CD4-positive, alpha-beta T cell treated with Interleukin-17A for 4 hours (primary cell): ENCODE results near the gene FAM168A.
A peak's percentile ranks its signal among the peaks of the same experiment; 100 is the strongest.

Experiments
- DNase-seq: peaks from one replicate; pipeline ENCODE4 v3.0.0-alpha.2; 2020; ENCODE audit warnings: mixed read lengths

Gene FAM168A

DNA sequence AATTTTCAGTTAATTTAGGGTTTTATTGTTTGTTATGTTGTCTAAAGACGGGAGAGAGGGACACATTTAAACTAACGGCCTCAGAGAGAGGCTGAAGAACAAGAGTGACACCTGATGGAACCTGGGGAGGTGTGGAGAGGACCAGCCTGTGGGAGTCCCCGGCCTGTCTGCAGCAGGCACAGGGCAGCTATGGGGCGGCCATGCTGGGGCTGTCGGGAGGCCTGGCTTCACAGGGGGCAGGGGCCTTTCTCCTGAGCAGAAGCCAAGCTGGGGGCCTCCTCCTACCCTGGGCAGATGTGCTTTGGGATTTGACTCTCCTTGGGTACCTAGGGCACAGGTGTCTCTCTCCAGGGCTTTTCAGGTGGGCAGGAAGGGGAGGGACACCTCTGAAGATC, 199.8 kb downstream of the FAM168A start:
- no peak for DNase-seq

DNA sequence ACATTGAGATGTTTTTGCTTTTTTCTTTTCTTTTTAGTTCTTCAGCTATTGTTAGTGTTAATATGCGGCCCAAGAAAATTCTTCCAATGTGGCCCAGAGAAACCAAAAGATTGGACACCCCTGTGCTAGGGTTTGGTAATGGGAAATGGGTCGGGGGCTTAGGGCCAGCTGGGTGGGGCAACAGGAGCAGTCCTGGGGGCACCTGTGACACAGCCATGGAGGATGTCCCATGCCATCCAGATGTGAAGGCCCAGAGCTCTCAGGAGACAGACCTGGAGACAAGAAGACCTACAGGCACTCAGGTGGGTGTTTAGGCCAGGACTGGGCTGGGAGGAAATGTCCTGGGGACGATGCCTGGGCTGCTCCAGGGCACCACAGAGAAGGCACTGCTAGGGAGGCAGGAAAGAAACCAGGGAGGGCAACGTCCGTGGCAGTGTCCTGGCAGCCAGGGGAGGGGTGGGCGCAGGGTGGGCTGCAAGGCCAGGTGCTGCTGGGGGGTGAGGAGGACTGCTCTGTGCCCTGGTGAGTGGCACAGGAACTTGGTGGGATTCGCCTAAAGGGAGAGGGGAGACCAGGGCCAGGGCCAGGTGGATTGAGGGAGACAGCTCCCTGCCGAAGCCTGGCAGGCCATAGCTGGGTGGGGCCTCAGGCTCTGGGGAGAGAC, 200.3 kb downstream of the FAM168A start:
- DNase-seq = no peak

- no peak for DNase-seq
Observed at GRCh38 chr11:73396985-73397384, 200.9 kb downstream of the FAM168A start.

DNA sequence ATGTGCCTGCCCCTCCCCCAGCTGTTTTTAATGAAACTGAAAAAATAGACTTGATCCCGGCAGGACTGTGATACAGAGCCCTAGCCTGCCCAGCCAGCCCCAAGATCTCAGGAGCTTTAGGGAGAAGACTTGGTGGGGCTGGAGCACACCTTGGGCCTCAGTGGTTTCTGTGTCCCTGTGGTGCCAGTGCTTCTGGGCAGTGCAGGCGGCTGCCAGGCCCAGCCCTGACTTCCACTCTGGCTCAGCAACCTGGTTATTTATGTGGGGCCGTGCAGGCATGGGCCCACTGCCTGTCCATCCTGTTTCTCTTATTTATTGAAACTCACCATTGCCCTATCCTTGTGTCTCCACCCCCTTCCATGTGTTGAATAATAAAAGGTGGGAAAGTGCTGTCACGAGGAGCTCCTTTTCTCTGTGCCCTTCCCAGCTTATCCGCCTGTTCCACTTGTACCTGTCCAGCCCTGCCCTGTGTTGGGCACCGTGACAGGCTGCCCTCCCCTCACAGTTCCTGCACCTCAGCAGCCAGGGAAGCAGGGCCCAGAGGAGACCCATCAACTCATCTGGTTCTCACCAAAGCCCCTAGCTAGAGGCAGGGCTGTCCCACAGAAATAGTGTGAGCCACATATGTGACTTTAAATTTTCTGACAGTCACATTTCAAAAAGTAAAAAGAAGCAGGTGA, 201.5 kb downstream of the FAM168A start:
- no peak for DNase-seq

DNA sequence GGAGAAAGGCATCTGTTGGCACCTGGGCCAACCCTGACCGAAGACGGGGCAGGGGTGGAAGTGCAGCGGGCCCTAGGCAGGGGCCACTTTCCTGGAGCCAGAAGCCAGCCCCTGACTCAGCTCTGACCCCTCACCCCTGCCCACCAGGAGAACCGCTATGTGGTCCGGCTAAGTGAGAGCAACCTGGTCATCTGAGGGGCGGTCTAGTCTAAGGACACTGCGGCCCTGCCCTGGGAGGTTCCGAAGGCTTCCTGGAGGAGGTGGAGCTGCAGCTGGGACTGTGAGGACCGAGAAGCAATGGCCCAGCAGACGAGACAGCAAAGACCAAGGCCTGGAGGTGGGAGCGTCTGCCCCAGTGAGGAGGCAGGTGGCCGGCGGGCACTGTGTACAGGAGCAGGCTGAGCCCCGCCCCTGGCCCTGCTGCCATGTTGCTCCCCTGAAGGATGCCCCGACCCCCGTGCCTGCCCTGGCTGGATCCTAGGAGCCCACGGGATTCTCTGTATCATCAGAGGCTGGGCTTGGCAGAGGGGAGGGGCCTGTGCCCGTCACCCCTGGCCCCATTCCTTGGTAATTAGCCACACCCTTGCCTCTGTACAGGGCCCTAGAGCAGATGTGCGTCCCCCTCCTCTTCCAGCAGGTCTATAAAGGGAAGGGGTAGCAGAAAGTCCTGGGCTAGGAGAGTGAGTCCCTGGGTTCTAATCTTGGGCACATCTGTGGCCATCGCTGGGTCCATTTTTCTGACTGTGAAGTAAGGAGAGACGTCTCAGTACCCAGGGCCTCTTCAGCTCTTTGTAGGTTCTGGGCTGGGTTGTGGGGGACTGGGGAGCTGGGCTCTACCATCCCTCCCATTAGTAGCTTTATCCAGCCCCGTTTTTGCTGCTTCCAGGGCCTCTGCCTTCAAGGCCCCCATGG, 202.4 kb downstream of the FAM168A start:
- DNase-seq = no peak

- DNase-seq = no peak
Observed at GRCh38 chr11:73394416-73395296, 203.3 kb downstream of the FAM168A start.

DNA sequence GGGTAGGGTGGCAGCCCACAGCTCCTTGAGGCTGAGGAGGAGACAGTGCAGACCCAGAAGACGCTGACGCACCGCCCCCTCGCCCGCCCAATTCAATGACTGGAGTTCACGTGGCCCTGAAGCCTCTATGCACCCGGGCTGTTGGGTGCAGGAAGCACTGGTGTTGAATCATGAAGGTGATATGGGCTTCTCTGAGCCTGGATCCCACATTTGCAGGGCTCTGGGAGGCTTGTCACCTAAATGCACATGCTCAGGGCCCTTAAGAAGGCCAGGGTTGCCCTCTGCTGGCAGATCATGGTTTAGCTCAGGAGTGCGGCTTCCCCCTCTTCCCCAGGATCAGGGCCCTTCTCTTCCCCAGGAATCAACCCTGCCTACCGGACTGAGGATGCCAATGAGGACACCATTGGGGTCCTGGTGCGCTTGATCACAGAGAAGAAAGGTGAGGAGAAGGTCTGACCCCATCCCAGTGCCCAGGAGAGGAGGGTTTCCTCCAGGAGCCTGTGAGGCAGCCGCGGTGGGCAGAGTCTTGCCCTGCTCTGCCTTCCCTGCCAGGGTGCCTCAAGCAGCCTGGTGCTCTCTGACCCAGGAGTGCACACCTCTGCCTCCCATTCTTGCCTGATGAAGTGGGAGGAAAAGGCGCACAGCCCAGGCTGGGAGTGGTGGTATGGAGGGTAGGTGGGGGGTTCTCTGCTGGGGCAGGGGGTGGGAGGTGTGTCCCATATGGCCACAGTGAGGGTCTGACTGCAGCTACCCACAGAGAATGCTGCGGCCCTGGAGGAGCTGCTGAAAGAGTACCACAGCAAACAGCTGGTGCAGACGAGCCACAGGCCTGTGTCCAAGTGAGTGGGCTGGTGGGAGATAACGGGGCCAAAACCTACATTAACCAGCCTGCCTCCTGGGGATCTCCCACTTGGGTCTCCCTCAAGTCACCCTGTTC, 204.2 kb downstream of the FAM168A start:
- DNase-seq = peak; percentile 76

- no peak for DNase-seq
Observed at GRCh38 chr11:73393011-73393380, 204.9 kb downstream of the FAM168A start.

- DNase-seq = no peak
Observed at GRCh38 chr11:73392108-73393010, 205.6 kb downstream of the FAM168A start.

GRCh38 chr11:73391665-73392064, 206.2 kb downstream of the FAM168A start:
- DNase-seq = no peak

GRCh38 chr11:73390601-73391565, 207.0 kb downstream of the FAM168A start:
- no peak for DNase-seq

- DNase-seq = no peak
Observed at GRCh38 chr11:73389916-73390315, 208.0 kb downstream of the FAM168A start.

- DNase-seq = no peak
Observed at GRCh38 chr11:73389134-73389525, 208.8 kb downstream of the FAM168A start.

- DNase-seq = no peak
Observed at GRCh38 chr11:73388265-73389133, 209.4 kb downstream of the FAM168A start.

GRCh38 chr11:73387594-73388264, 210.2 kb downstream of the FAM168A start:
- DNase-seq = no peak

GRCh38 chr11:73386546-73386945, 211.4 kb downstream of the FAM168A start:
- no peak for DNase-seq

- DNase-seq = no peak
Observed at GRCh38 chr11:73386016-73386415, 211.9 kb downstream of the FAM168A start.
